WERI-Rb-1 (cell line): ENCODE data around the gene MINDY3.

ENCODE experiments used
- DNase-seq: peaks from one replicate; pipeline ENCODE4 v3.0.0-alpha.2; 2020
- H3K27ac ChIP-seq: fragments of 250-450 bp; sonication (Bioruptor Pico); 2 replicates; pipeline ENCODE4 v1.5.1; 2020; ENCODE audit warnings: mild to moderate bottlenecking, moderate library complexity
- H3K27me3 ChIP-seq: fragments of 250-450 bp; sonication (Bioruptor Pico); 2 replicates; pipeline ENCODE4 v1.5.1; 2021; ENCODE audit warnings: mild to moderate bottlenecking, low read depth, moderate library complexity; ENCODE audit not compliant: insufficient read depth, severe bottlenecking
- H3K36me3 ChIP-seq: fragments of 250-450 bp; sonication (Bioruptor Pico); 2 replicates; pipeline ENCODE4 v1.5.1; 2020; ENCODE audit warnings: mild to moderate bottlenecking, moderate library complexity
- H3K4me3 ChIP-seq: 2 replicates; pipeline ENCODE4 v1.5.1; 2011; ENCODE audit warnings: low read depth, mild to moderate bottlenecking, control low read depth, low read length
- H3K9me3 ChIP-seq: fragments of 250-450 bp; sonication (Bioruptor Pico); 2 replicates; pipeline ENCODE4 v1.5.1; 2021; ENCODE audit warnings: mild to moderate bottlenecking, moderate library complexity; ENCODE audit not compliant: severe bottlenecking
- TF ChIP-seq, protein P1 (sequence below): IDR thresholded peaks from 2 replicates; pipeline ENCODE4 v1.5.1; 2011; ENCODE audit warnings: low read depth, mild to moderate bottlenecking, control low read depth, inconsistent platforms, low read length

MINDY3 gene

DNA sequence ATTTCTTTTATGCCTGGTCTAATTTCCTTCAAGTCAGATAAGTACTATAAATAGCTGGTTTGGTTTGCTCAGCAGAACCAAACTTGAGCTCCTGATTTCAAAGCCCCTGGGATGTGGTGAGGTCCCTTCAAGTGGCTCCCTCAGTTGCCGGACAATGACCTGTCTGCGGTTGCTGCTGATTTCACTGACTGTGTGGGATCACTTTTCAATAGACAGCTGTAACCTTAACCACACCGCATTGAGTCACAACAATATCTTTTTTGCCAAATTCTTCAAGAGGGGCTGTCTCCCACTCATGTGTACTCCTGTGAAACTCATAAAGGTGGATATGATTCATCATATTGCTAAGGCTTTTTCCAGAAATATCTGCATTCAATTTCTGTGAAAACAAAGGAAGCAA, 117.5 kb downstream of the MINDY3 start:
- Histone ChIP-seq H3K9me3 (no peaks in the 10 kb centered on the region), H3K27me3 (no peaks in the 10 kb centered on the region)
- no peak for DNase-seq

DNA sequence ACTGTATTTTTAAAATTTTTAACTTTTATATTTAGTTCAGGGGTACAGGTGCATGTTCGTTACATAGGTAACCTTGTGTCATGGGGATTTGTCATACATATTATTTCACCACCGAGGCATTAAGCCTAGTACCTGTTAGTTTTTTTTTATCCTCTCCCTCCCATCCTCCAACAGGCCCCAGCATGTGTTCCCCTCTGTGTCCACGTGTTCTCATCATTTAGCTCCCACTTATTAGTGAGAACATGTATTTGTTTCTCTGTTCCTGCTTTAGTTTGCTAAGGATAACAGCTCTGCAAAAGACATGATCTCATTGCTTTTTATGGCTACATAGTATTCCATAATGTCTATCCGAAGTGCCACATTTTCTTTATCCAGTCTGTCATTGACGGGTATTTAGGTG, 118.2 kb downstream of the MINDY3 start:
- Histone ChIP-seq H3K9me3 (no peaks in the 10 kb centered on the region), H3K36me3 (no peaks in the 10 kb centered on the region), H3K27me3 (no peaks in the 10 kb centered on the region), H3K4me3 (no peak overlapping the region), H3K27ac (no peak overlapping the region)
- no peak for DNase-seq
- TF ChIP-seq, protein P1, sequence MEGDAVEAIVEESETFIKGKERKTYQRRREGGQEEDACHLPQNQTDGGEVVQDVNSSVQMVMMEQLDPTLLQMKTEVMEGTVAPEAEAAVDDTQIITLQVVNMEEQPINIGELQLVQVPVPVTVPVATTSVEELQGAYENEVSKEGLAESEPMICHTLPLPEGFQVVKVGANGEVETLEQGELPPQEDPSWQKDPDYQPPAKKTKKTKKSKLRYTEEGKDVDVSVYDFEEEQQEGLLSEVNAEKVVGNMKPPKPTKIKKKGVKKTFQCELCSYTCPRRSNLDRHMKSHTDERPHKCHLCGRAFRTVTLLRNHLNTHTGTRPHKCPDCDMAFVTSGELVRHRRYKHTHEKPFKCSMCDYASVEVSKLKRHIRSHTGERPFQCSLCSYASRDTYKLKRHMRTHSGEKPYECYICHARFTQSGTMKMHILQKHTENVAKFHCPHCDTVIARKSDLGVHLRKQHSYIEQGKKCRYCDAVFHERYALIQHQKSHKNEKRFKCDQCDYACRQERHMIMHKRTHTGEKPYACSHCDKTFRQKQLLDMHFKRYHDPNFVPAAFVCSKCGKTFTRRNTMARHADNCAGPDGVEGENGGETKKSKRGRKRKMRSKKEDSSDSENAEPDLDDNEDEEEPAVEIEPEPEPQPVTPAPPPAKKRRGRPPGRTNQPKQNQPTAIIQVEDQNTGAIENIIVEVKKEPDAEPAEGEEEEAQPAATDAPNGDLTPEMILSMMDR: no peak

More for the DNA sequence above, 117.5 kb downstream of the MINDY3 start:
- no peak overlapping the region for H3K27ac ChIP-seq
- H3K4me3 ChIP-seq: no peak overlapping the region
- H3K36me3 ChIP-seq: no peaks in the 10 kb centered on the region
- TF ChIP-seq, protein P1: no peak

DNA sequence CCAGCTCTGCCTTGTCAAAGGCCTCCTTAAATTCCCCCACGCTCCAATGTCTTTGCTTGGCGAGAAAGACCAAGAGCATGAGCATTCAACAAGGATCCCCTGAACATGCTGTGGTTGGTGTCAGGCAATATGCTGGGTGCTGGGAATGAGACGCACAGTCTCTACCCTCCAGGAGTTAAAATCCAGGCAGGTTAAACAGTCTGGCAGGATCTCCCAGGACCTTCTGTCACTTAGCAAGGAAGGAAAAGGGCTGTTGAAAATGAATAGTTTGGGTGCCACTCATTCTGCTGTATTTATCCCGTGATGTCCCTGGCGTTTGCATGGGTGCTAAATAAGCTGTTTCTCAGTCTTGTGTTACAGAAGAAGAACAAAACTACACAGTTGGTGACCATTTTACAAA, 118.7 kb downstream of the MINDY3 start:
- H3K27me3 ChIP-seq: no peaks in the 10 kb centered on the region
- no peaks in the 10 kb centered on the region for H3K9me3 ChIP-seq
- TF ChIP-seq, protein P1: no peak
- H3K27ac ChIP-seq: no peak overlapping the region
- no peak for DNase-seq
- H3K36me3 ChIP-seq: no peaks in the 10 kb centered on the region
- H3K4me3 ChIP-seq: no peak overlapping the region

DNA sequence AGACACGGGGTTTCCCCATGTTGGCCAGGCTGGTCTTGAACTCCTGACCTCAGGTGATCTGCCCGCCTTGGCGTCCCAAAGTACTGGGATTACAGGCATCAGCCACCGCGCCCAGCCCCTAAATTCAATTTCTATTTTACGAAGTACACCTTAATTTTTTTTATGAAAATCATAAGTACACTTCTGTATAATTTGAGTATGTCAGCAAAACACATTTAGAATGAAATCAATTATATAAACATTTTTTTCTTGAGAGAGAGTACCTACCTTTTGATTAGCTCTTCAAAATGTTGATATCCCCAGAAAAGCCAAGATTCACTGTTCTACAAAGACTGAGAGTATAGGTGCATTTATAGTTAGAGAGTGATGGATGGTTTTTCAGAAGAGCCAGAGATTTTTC, 120.0 kb downstream of the MINDY3 start:
- TF ChIP-seq, protein P1: no peak
- no peak for DNase-seq
- Histone ChIP-seq H3K27me3 (no peaks in the 10 kb centered on the region), H3K36me3 (no peaks in the 10 kb centered on the region), H3K9me3 (no peaks in the 10 kb centered on the region), H3K4me3 (no peak overlapping the region), H3K27ac (no peak overlapping the region)

DNA sequence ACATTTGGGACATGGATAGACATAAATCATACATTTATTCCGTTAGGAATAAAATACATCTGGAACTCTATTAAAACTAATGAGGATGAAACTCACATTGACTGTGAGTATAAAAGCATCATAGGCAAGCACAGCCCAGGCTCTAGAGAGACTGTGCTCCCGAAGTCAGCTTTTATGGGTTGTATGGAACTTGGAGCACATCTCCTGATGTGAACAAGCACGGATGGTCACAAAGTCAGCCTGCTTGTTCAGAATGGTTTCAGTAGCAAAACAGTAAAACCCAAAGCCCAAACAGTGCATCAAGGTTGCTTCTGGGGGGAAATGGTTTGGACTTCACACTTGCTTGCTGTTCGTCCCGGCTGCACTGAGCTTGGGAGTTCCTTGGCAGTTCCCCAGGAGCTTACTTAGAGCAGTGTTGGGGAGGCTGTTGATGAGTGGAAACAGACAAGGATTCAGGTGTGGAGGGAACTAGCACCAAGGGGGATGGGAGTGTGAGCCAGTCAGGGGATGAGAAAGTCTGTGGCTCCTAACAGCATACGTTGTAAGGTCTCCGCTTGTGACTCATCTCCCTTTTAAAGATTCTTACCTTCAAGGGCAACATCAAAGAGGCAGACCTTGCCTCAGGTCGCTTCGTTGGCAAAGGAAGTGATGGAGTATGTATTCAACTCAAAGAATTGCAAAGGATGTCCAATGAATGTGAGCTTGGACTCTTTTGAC, 120.9 kb downstream of the MINDY3 start:
- TF ChIP-seq, protein P1: no peak
- Histone ChIP-seq H3K4me3 (no peak overlapping the region), H3K27ac (no peak overlapping the region), H3K36me3 (no peaks in the 10 kb centered on the region), H3K27me3 (no peaks in the 10 kb centered on the region), H3K9me3 (no peaks in the 10 kb centered on the region)
- DNase-seq: no peak
